Coronary artery (tissue), 2 donors: ENCODE measurements around the gene GNAT2.
A peak's percentile ranks its signal among the peaks of the same experiment; 100 is the strongest.

Source experiments
- DNase-seq: peaks from one replicate; pipeline ENCODE4 v3.0.0-alpha.2; 2017; ENCODE audit warnings: low spot score
- H3K27ac ChIP-seq, 2 donors: fragments of 200-600 bp; sonication (generic); one replicate each; pipeline ENCODE4 v1.5.1; 2016 to 2019
- H3K4me3 ChIP-seq: fragments of 200-600 bp; sonication (generic); 2 replicates; pipeline ENCODE4 v1.5.1; 2016; ENCODE audit warnings: mild to moderate bottlenecking, moderate library complexity
- CTCF ChIP-seq: fragments of 200-600 bp; sonication (generic); IDR thresholded peaks from one replicate; pipeline ENCODE4 v1.5.1; 2019; ENCODE audit warnings: antibody characterized with exemption

The GNAT2 gene

GRCh38 chr1:109659145-109659544 is 39.7 kb upstream of the GNAT2 start:
- no peak for TF ChIP-seq CTCF
- Histone ChIP-seq H3K4me3 (no peak overlapping the region), H3K27ac (no peak overlapping the region)
- no peak for DNase-seq

GRCh38 chr1:109658533-109659042 is 39.2 kb upstream of the GNAT2 start:
- Histone ChIP-seq H3K4me3 (no peak overlapping the region), H3K27ac (no peak overlapping the region)
- no peak for DNase-seq
- no peak for TF ChIP-seq CTCF

GRCh38 chr1:109657970-109658369 is 38.6 kb upstream of the GNAT2 start:
- Histone ChIP-seq H3K27ac (peak overlapping the region in 1 of 2 donors; percentile 11), H3K4me3 (no peak overlapping the region)
- DNase-seq: no peak
- TF ChIP-seq CTCF: no peak

GRCh38 chr1:109657395-109657794 is 38.0 kb upstream of the GNAT2 start:
- TF ChIP-seq CTCF: no peak
- DNase-seq: no peak
- Histone ChIP-seq H3K27ac (no peak overlapping the region), H3K4me3 (no peak overlapping the region)

- H3K27ac ChIP-seq: peak within 1 kb of the TSS; percentile 81 to 91
- peak within 1 kb of the TSS; percentile 86 for H3K4me3 ChIP-seq
- TF ChIP-seq CTCF: no peak
- DNase-seq: peak; percentile 95
Observed at GRCh38 chr1:109655615-109656519, 36.5 kb upstream of the GNAT2 start, which contains the start of gene GSTM4. Gene GSTM4, plus strand, starts transcription at chr1:109656099. Its CDS starts 291 bp downstream, at chr1:109656390.

- no peak for TF ChIP-seq CTCF
- Histone ChIP-seq H3K27ac (no peak overlapping the region), H3K4me3 (no peak overlapping the region)
Observed at GRCh38 chr1:109654519-109654918, 35.1 kb upstream of the GNAT2 start.

GRCh38 chr1:109653306-109653705 is 33.9 kb upstream of the GNAT2 start:
- no peak for TF ChIP-seq CTCF
- Histone ChIP-seq H3K27ac (no peak overlapping the region), H3K4me3 (no peak overlapping the region)
- DNase-seq: no peak

More at GRCh38 chr1:109654519-109654918, 35.1 kb upstream of the GNAT2 start:
- no peak for DNase-seq
